Esophagus squamous epithelium (tissue), 5 donors: ENCODE data around the gene PIK3C3. TPM values are rescaled to one million over a fixed set of nuclear protein-coding genes. Genes with fewer than 3 reads are reported as not detected.

Experiments
- DNase-seq: peaks from one replicate; lab custom pipeline; 2025; lab: John Stamatoyannopoulos, UW
- H3K27ac ChIP-seq, 4 donors: fragments of 200-600 bp; sonication (generic); one replicate each; pipeline ENCODE4 v1.5.1; 2016 to 2019; ENCODE audit warnings: mild to moderate bottlenecking in 1 of 4
- H3K27me3 ChIP-seq, 4 donors: fragments of 200-600 bp; sonication (generic); 1 replicate in 3 of 4; 2 replicates in 1 of 4; pipeline versions ENCODE4 v1.5.1 to v1.6.0; 2017 to 2021; ENCODE audit warnings: antibody characterized with exemption in 1 of 4
- H3K36me3 ChIP-seq, 3 donors: fragments of 200-600 bp; sonication (generic); one replicate each; pipeline ENCODE4 v1.5.1; 2016 to 2019
- H3K4me1 ChIP-seq, 3 donors: fragments of 200-600 bp; sonication (generic); one replicate each; pipeline ENCODE4 v1.5.1; 2017 to 2019
- H3K4me3 ChIP-seq, 4 donors: fragments of 200-600 bp; sonication (generic); 1 replicate in 3 of 4; 2 replicates in 1 of 4; pipeline ENCODE4 v1.5.1; 2016 to 2019; ENCODE audit warnings: mild to moderate bottlenecking in 2 of 4, moderate library complexity in 1 of 4
- H3K9me3 ChIP-seq, 3 donors: fragments of 200-600 bp; sonication (generic); one replicate each; pipeline ENCODE4 v1.5.1; 2016 to 2019
- POLR2A ChIP-seq, 4 donors: fragments of 450-650 bp; IDR thresholded peaks; one replicate each; pipeline ENCODE4 v1.6.1; 2017; ENCODE audit warnings: antibody characterized with exemption in 4 of 4, mild to moderate bottlenecking in 4 of 4, moderate library complexity in 3 of 4
- WGBS, 2 donors: methylation state at CpG; one replicate each; pipeline ENCODE4 v1.1.5; 2018; 5-methylcytosine and 5-hydroxymethylcytosine counted together
- intact Hi-C: fragments of 100-400 bp; cut with DNase I; formaldehyde crosslinking; loops from one replicate; pipeline ENCODE4 v1.15.0; 2022
- total RNA-seq, 4 donors: library from RNA; depleted of rRNA; stranded (reverse); fragments of >200 nt; gene quantifications; one replicate each; pipeline ENCODE4 v1.1.0, GENCODE V29; 2016
- TF ChIP-seq, protein P1 (sequence below), 6 experiments: fragments of 450-650 bp in 4 of 6; fragments of 200-600 bp in 2 of 6; sonication (generic) in 2 of 6; IDR thresholded peaks; one replicate each; pipeline ENCODE4 v1.5.1; 2016 to 2019; ENCODE audit warnings: antibody characterized with exemption in 6 of 6, mild to moderate bottlenecking in 4 of 6, moderate library complexity in 4 of 6
- donor health status: DM: yes; HTN: yes; CAD: no.

PIK3C3 gene
- total RNA-seq, 4 donors from 2014 or later, result 17.2 to 43.9 (median 23.6) TPM

DNA sequence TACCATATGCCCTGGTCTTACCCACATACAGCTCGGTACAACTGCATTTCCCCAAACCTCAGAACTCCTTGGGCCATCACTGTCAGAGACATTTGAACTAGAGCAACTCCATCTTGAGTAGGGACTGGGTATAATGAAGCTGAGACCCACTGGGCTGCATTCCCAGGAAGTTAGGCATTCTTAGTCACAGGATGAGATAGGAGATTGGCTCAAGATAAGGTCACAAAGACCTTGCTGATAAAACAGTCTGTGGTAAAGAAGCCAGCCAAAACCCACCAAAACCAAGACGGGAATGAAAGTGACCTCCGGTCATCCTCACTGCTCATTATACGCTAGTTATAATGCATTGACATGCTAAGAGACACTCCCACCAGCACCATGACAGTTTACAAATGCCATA is 131.3 kb downstream of the PIK3C3 start:
- intact Hi-C loops, result no loop called here
- H3K4me1 ChIP-seq, result no peaks in the 10 kb centered on the region
- no peak overlapping the region for H3K4me3 ChIP-seq
- H3K9me3 ChIP-seq, result no peaks in the 10 kb centered on the region
- peaks cover 0 to 32% (median 0%) of the 10 kb centered on the region in 3 donors for H3K36me3 ChIP-seq
- TF ChIP-seq, protein P1, sequence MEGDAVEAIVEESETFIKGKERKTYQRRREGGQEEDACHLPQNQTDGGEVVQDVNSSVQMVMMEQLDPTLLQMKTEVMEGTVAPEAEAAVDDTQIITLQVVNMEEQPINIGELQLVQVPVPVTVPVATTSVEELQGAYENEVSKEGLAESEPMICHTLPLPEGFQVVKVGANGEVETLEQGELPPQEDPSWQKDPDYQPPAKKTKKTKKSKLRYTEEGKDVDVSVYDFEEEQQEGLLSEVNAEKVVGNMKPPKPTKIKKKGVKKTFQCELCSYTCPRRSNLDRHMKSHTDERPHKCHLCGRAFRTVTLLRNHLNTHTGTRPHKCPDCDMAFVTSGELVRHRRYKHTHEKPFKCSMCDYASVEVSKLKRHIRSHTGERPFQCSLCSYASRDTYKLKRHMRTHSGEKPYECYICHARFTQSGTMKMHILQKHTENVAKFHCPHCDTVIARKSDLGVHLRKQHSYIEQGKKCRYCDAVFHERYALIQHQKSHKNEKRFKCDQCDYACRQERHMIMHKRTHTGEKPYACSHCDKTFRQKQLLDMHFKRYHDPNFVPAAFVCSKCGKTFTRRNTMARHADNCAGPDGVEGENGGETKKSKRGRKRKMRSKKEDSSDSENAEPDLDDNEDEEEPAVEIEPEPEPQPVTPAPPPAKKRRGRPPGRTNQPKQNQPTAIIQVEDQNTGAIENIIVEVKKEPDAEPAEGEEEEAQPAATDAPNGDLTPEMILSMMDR (IDR thresholded peaks at IDR 0.05), result no peak
- no peak for TF ChIP-seq POLR2A (IDR thresholded peaks at IDR 0.05)
- H3K27ac ChIP-seq, result no peak overlapping the region
- DNase-seq, result no peak
- no peaks in the 10 kb centered on the region for H3K27me3 ChIP-seq
- WGBS, 2 donors, result 86 to 88% methylated on average over 4 of the region's 4 CpGs

DNA sequence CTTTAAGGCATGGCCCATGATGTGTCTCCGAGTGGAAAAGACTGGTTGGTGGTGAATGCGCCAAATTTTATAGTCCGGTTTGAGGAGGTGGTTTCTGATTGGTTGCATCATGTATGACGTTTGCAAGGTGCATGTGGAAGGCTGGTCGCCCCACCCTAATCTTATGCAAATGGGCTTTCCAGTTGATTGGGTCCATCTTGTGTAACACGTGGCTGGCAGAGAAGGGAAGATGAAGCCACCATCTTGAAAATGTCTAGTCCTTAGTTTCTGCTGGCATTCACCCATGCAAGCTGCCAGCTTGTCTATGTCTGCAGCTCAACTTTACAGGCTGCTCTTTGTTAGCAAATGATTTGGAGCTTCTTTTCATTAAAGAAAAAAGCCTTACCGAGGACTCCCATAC is 132.2 kb downstream of the PIK3C3 start:
- 78 to 82% methylated on average over 7 of the region's 7 CpGs for WGBS, 2 donors
- Histone ChIP-seq H3K27ac (no peak overlapping the region), H3K27me3 (no peaks in the 10 kb centered on the region), H3K4me3 (no peak overlapping the region), H3K9me3 (no peaks in the 10 kb centered on the region), H3K36me3 (peaks cover 0 to 23% (median 0%) of the 10 kb centered on the region in 3 donors), H3K4me1 (no peaks in the 10 kb centered on the region)
- DNase-seq, result no peak
- no peak for TF ChIP-seq POLR2A (IDR thresholded peaks at IDR 0.05)
- TF ChIP-seq, protein P1 (IDR thresholded peaks at IDR 0.05), result no peak
- intact Hi-C loops, result no loop called here

DNA sequence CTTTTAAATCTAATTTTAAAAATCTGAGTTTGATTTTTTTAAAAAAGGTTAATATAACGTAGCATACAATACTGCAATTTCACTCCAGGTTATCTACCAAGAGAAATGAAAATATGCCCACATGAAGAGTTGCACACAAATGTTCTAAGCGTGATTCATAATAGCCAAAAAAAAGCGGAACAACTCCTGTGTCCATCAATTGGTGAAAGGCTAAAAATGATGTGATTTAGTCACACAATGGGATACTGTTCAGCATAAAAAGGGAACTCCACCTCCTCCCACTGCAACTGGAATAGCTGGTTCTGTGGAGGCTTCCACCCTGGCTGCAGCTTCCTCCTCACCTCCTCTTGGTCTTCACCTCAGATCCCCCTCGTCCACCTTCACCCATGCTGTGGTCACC is 132.8 kb downstream of the PIK3C3 start:
- Histone ChIP-seq H3K36me3 (peaks cover 0 to 17% (median 0%) of the 10 kb centered on the region in 3 donors), H3K4me1 (no peaks in the 10 kb centered on the region), H3K27ac (no peak overlapping the region), H3K27me3 (no peaks in the 10 kb centered on the region), H3K4me3 (no peak overlapping the region), H3K9me3 (no peaks in the 10 kb centered on the region)
- DNase-seq, result no peak
- no peak for TF ChIP-seq POLR2A (IDR thresholded peaks at IDR 0.05)
- intact Hi-C loops, result no loop called here
- whole genome bisulfite sequencing, 2 donors, result 91% methylated on average over 4 of the region's 4 CpGs

DNA sequence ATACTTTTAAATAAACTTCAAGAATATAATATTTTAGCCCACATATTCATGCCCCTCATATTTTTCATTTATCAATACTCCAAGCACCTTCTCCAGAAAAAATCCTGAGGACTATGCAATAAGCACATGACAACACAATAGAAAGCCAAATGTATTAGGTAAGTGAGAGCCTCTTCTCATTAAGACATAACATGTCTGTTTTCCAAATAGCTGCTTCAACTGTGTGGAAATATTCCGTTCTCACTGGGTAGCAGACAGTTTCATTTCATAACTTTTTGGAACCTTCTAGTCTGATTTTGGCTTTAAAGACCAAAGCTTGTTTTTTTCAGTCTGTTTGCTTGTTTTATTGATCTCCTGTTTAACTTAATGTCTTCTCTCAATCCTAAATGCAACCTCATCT is 137.8 kb downstream of the PIK3C3 start:
- intact Hi-C loops, result no loop called here
- no peaks in the 10 kb centered on the region for H3K36me3 ChIP-seq
- no peaks in the 10 kb centered on the region for H3K27me3 ChIP-seq
- no peak for TF ChIP-seq POLR2A (IDR thresholded peaks at IDR 0.05)
- no peak overlapping the region for H3K4me3 ChIP-seq
- WGBS, 2 donors, result 81 to 88% methylated on average over 1 of the region's 1 CpG
- H3K27ac ChIP-seq, result no peak overlapping the region
- no peak for DNase-seq
- no peaks in the 10 kb centered on the region for H3K4me1 ChIP-seq
- H3K9me3 ChIP-seq, result no peaks in the 10 kb centered on the region

DNA sequence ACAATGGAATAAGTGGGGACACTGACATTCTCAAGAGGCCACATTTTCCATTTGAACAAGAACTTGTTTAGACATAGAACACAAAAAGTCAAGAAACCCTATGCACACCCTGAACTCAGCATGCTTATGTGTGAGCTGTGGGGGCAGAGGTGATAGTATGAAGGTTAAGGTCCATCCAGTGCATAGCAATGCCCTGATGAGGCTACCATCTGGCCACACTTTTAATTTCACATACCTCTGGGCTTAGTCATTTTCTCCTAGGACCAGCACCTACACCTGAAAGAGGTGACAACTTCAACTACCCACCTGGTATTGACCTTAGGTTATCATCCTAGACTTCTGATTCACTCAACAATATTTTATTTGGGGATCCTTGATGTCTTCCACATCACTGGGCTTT is 139.8 kb downstream of the PIK3C3 start:
- no peak for DNase-seq
- Histone ChIP-seq H3K27me3 (no peaks in the 10 kb centered on the region), H3K4me1 (no peaks in the 10 kb centered on the region), H3K27ac (no peak overlapping the region), H3K9me3 (no peaks in the 10 kb centered on the region), H3K36me3 (no peaks in the 10 kb centered on the region), H3K4me3 (no peak overlapping the region)
- intact Hi-C loops, result no loop called here
- TF ChIP-seq, protein P1 (IDR thresholded peaks at IDR 0.05), result no peak
- no peak for TF ChIP-seq POLR2A (IDR thresholded peaks at IDR 0.05)

DNA sequence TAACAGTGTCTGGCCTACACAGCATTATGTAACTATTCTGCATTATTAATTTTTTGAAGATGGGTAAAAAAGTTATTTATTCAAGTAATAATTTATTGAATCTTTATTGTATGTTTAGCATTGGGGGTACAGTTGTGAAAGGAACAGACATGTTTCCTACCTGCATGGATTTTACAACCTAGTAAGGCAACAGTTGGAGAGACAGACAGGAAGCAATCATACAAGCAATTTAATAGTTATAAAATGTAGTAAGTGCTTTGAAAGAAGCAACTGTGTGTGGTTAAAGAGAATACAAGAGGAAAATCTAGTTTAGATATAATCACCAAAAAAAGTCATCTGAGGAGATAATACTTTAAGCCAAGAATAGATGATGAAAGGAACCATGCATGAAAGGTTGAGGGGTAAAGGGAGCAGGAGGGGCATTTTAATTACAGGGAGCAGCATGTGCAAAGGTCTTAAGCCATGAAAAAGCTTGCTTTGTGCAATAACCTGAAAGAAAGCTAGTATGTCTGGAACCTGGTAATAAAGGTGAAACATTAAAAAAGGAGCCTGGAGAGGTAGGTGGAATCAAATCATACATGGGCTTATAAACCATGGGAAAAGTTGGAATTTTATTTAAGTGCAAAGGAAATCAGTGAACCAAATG is 140.8 kb downstream of the PIK3C3 start:
- no peaks in the 10 kb centered on the region for H3K4me1 ChIP-seq
- TF ChIP-seq, protein P1 (IDR thresholded peaks at IDR 0.05), result no peak
- no peak for TF ChIP-seq POLR2A (IDR thresholded peaks at IDR 0.05)
- H3K27me3 ChIP-seq, result no peaks in the 10 kb centered on the region
- intact Hi-C loops, result no loop called here
- H3K27ac ChIP-seq, result no peak overlapping the region
- no peaks in the 10 kb centered on the region for H3K9me3 ChIP-seq
- H3K4me3 ChIP-seq, result no peak overlapping the region
- no peak for DNase-seq
- H3K36me3 ChIP-seq, result no peaks in the 10 kb centered on the region
